Fibroblast of the aortic adventitia (primary cell): ENCODE data around the gene FOXP1. TPM values are rescaled to one million over a fixed set of nuclear protein-coding genes. Genes with fewer than 3 reads are reported as not detected.

Source experiments
- DNase-seq: peaks from one replicate; pipeline ENCODE4 v3.0.0-alpha.2; 2010; ENCODE audit warnings: low read depth
- H3K4me3 ChIP-seq: 2 replicates; pipeline ENCODE4 v1.5.1; 2011; ENCODE audit warnings: low read depth, mild to moderate bottlenecking, control low read depth, low read length, moderate library complexity
- CTCF ChIP-seq: IDR thresholded peaks from 2 replicates; pipeline ENCODE4 v1.5.1; 2011; ENCODE audit warnings: mild to moderate bottlenecking, low read length, control low read depth, inconsistent platforms; ENCODE audit not compliant: insufficient read depth
- total RNA-seq: library from RNA; depleted of rRNA; stranded (reverse); fragments of >200 nt; gene quantifications from 2 replicates; pipeline ENCODE4 v1.2.3, GENCODE V29; 2012; ENCODE audit warnings: low replicate concordance

The FOXP1 gene
- total RNA-seq, 1 donor = 115 TPM

GRCh38 chr3:71110385-71111222 lies 472.9 kb downstream of the FOXP1 start:
- no peak for TF ChIP-seq CTCF
- no peak for DNase-seq
- no peak overlapping the region for H3K4me3 ChIP-seq

- H3K4me3 ChIP-seq = no peak overlapping the region
- TF ChIP-seq CTCF = no peak
- DNase-seq = no peak
Measured at GRCh38 chr3:71109977-71110285, 473.6 kb downstream of the FOXP1 start.

- peak; percentile 85 for DNase-seq
- no peak for TF ChIP-seq CTCF
- peak overlapping the region; percentile 20 for H3K4me3 ChIP-seq
Measured at GRCh38 chr3:71109241-71109976, 474.1 kb downstream of the FOXP1 start.

DNA sequence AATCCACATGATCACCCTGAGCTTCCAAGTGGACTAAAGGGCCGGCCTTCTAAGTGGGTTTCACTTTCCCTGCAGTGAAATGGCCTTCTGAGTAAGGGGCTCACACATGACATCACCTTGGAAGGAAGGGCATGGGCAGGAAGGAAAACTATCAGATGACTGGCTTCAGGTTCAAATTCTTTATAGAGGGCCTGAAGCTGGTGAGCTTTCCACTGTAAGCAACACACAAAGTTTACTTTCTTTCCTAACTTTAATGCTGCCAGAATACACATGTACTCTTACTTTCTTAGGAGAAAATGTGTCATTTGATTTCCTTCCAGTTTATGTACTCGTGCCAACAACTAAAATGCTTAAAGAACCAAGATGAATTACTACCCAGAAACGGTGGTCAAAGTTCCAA lies 475.6 kb downstream of the FOXP1 start:
- peak overlapping the region; percentile 15 for H3K4me3 ChIP-seq
- peak; percentile 76 for DNase-seq
- no peak for TF ChIP-seq CTCF

- DNase-seq = no peak
- TF ChIP-seq CTCF = no peak
- no peak overlapping the region for H3K4me3 ChIP-seq
Measured at GRCh38 chr3:71104976-71105375, 478.6 kb downstream of the FOXP1 start.

- no peak overlapping the region for H3K4me3 ChIP-seq
- DNase-seq = no peak
- TF ChIP-seq CTCF = no peak
Measured at GRCh38 chr3:71104556-71104955, 479.0 kb downstream of the FOXP1 start.
